Endothelial cell of umbilical vein (primary cell): Measurements from ENCODE around the gene ACAP2. TPM values are rescaled to one million over a fixed set of nuclear protein-coding genes. Genes with fewer than 3 reads are reported as not detected.

ENCODE experiments used
- BruUV-seq: library from RNA; stranded (reverse); fragments of 400-500 nt; replicated peaks from 2 replicates; lab custom pipeline; 2021; lab: Mats Ljungman, UMichigan
- CTCF ChIA-PET: fragments of 300-600, 350-600 bp; sonication (Branson Sonifier 250); formaldehyde crosslinking; loops from one replicate; lab custom pipeline; 2021; ENCODE audit warnings: antibody characterized with exemption, inconsistent platforms; lab: Charles Lee
- POLR2A ChIA-PET: fragments of 300-600, 350-600 bp; sonication (Branson Sonifier 250); formaldehyde crosslinking; loops from one replicate; lab custom pipeline; 2021; ENCODE audit warnings: antibody characterized with exemption, inconsistent platforms; lab: Charles Lee
- DNase-seq: peaks from one replicate; pipeline ENCODE4 v3.0.0-alpha.2; 2011; ENCODE audit warnings: low read depth, low spot score
- FAIRE-seq: peaks from 2 replicates; lab custom pipeline; 2011; peaks lifted over from hg19 to GRCh38; lab: Jason Lieb, UNC
- H2AFZ ChIP-seq: 2 replicates; pipeline ENCODE4 v1.6.0; 2012; ENCODE audit warnings: low read depth, low read length, control low read depth, inconsistent platforms
- H3K27ac ChIP-seq: 2 replicates; pipeline ENCODE4 v1.5.1; 2011; ENCODE audit warnings: low read depth, mild to moderate bottlenecking, control low read depth, low read length, moderate library complexity; ENCODE audit not compliant: insufficient read depth
- H3K27me3 ChIP-seq, 2 experiments: 2 replicates each; pipeline versions ENCODE4 v1.6.0 to v1.6.1; 2011; ENCODE audit warnings: low read length in 2 of 2, mixed read lengths in 1 of 2; ENCODE audit not compliant: control insufficient read depth in 2 of 2, insufficient read depth in 2 of 2
- H3K36me3 ChIP-seq, 2 experiments: 2 replicates in 1 of 2; 3 replicates in 1 of 2; pipeline ENCODE4 v1.5.1; 2011; ENCODE audit warnings: low read length in 2 of 2, mild to moderate bottlenecking in 1 of 2, moderate library complexity in 1 of 2; ENCODE audit not compliant: control insufficient read depth in 2 of 2, insufficient read depth in 2 of 2; ENCODE audit errors: extremely low read depth in 1 of 2
- H3K4me1 ChIP-seq: 3 replicates; pipeline ENCODE4 v1.5.1; 2011; ENCODE audit warnings: mild to moderate bottlenecking, low read length; ENCODE audit not compliant: control insufficient read depth, insufficient read depth; ENCODE audit errors: extremely low read depth
- H3K4me2 ChIP-seq: 2 replicates; pipeline ENCODE4 v1.6.1; 2011; ENCODE audit warnings: low read length, control low read depth, mixed read lengths; ENCODE audit not compliant: insufficient read depth
- H3K4me3 ChIP-seq, 3 experiments: fragments of 200-600 bp in 1 of 3; sonication (generic), shearing (Covaris generic) in 1 of 3; replicated peaks in 1 of 3; 2 replicates each; pipeline ENCODE4 v1.5.1; 2011 to 2016; ENCODE audit warnings: control low read depth in 3 of 3, low read length in 3 of 3, mild to moderate bottlenecking in 2 of 3, inconsistent platforms in 1 of 3, low read depth in 1 of 3, moderate library complexity in 1 of 3; ENCODE audit not compliant: insufficient read depth in 1 of 3
- H3K79me2 ChIP-seq: 2 replicates; pipeline ENCODE4 v1.6.0; 2012; ENCODE audit warnings: low read length, inconsistent platforms; ENCODE audit not compliant: control insufficient read depth, insufficient read depth
- H3K9ac ChIP-seq: replicated peaks from 2 replicates; pipeline ENCODE3; 2011; ENCODE audit warnings: low read length, control low read depth; ENCODE audit not compliant: insufficient read depth; ENCODE audit errors: extremely low read depth
- H3K9me1 ChIP-seq: replicated peaks from 3 replicates; pipeline ENCODE4 v1.6.0; 2011; ENCODE audit warnings: mild to moderate bottlenecking, low read length; ENCODE audit not compliant: control insufficient read depth, insufficient read depth; ENCODE audit errors: extremely low read depth
- H3K9me3 ChIP-seq: replicated peaks from 2 replicates; pipeline ENCODE4 v1.5.1; 2012; ENCODE audit warnings: low read length, inconsistent platforms; ENCODE audit not compliant: control insufficient read depth, insufficient read depth
- H4K20me1 ChIP-seq: replicated peaks from 2 replicates; pipeline ENCODE3; 2011; ENCODE audit warnings: mild to moderate bottlenecking, low read length; ENCODE audit not compliant: control insufficient read depth, insufficient read depth; ENCODE audit errors: extremely low read depth
- EZH2 ChIP-seq: IDR thresholded peaks from 2 replicates; pipeline ENCODE4 v1.6.1; 2012; ENCODE audit warnings: borderline replicate concordance, low read depth, mild to moderate bottlenecking, moderate library complexity, low read length, inconsistent platforms; ENCODE audit not compliant: severe bottlenecking
- FOS ChIP-seq: IDR thresholded peaks from 2 replicates; pipeline ENCODE4 v1.6.1; 2011; ENCODE audit warnings: mild to moderate bottlenecking, low read length, moderate library complexity, borderline replicate concordance; ENCODE audit not compliant: insufficient read depth
- GATA2 ChIP-seq: IDR thresholded peaks from 2 replicates; pipeline ENCODE4 v1.7.0; 2011; ENCODE audit warnings: low read depth, mild to moderate bottlenecking, moderate library complexity, mixed read lengths, low read length; ENCODE audit not compliant: insufficient read length, insufficient read depth
- POLR2AphosphoS5 ChIP-seq: IDR thresholded peaks from 2 replicates; pipeline ENCODE4 v1.6.1; 2012; ENCODE audit warnings: low read depth, mild to moderate bottlenecking, control low read depth, low read length, moderate library complexity; ENCODE audit not compliant: insufficient read depth
- dilution Hi-C: fragments of 300-500 bp; cut with MboI; formaldehyde crosslinking; loops from one replicate; pipeline ENCODE4 v1.15.0; 2019; ENCODE audit warnings: low sequenced_read_pairs; ENCODE audit not compliant: extremely low pct_ligation_motif_present
- intact Hi-C: fragments of 100-400 bp; cut with micrococcal nuclease; formaldehyde crosslinking; loops from one replicate; pipeline ENCODE4 v1.10.0; 2022
- polyA plus RNA-seq, 4 experiments: library from polyadenylated mRNA; depleted of rRNA in 3 of 4; stranded (reverse) in 3 of 4; unstranded in 1 of 4; fragments of >200 nt; gene quantifications; 2 replicates each; pipeline versions ENCODE4 v1.2.1 to v1.2.3, GENCODE V29; 2011 to 2012; ENCODE audit warnings: missing spikeins in 1 of 4
- total RNA-seq: library from RNA; stranded (reverse); gene quantifications from 2 replicates; pipeline ENCODE4 v1.2.3, GENCODE V29; 2021
- TF ChIP-seq, protein P1 (sequence below): IDR thresholded peaks from 2 replicates; pipeline ENCODE4 v1.6.1; 2011; ENCODE audit not compliant: insufficient read depth, insufficient read length

ACAP2 gene
- total and polyA plus RNA-seq, 2 donors (not counting 3 experiments of a cell fraction or from before 2014, with no cell fraction given) = 13.6 to 36.9 TPM

DNA sequence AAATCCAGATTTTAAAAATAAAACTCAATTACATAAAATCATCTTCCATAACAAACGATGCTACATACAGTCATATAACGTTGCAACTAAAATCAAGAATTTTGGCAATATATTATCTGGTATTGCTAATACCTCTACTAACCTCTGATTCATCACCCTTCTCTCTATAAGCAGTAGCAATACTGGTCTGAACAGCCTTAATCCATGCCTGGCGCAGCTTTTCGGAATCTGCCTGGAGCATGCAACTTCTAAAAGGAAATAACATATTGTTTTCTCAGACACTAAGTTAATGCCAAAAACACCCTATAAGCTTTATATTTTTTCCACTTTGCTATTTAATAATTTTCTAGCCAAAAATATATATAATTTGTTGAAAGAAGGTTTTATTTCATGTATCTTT is 136.5 kb downstream of the ACAP2 start:
- H2AFZ ChIP-seq = no peak overlapping the region
- no peaks in the 10 kb centered on the region for H3K79me2 ChIP-seq
- CTCF ChIA-PET = interaction anchor here (1.1 kb wide), 1 partner anchor 12 kb away, joined by 3 read pairs; no protein-coding TSS in a partner anchor
- no peaks in the 10 kb centered on the region for H3K27me3 ChIP-seq
- no peaks in the 10 kb centered on the region for H3K9me3 ChIP-seq
- no peak overlapping the region for H3K4me2 ChIP-seq
- H3K27ac ChIP-seq = no peak overlapping the region
- peaks cover 0 to 3% of the 10 kb centered on the region in 2 experiments for H3K36me3 ChIP-seq
- no peaks in the 10 kb centered on the region for H3K9me1 ChIP-seq
- H4K20me1 ChIP-seq = no peaks in the 10 kb centered on the region
- no peak for FAIRE-seq
- peaks cover 4% of the 10 kb centered on the region for H3K4me1 ChIP-seq
- H3K4me3 ChIP-seq = no peak overlapping the region
- intact Hi-C loops = no loop called here
- TF ChIP-seq GATA2 (no peak), EZH2 (no peak), POLR2AphosphoS5 (no peak)
- TF ChIP-seq, protein P1, sequence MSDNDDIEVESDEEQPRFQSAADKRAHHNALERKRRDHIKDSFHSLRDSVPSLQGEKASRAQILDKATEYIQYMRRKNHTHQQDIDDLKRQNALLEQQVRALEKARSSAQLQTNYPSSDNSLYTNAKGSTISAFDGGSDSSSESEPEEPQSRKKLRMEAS = no peak
- dilution Hi-C loops = no loop called here
- POLR2A ChIA-PET = no interaction called here
- no peak overlapping the region for H3K9ac ChIP-seq
- BruUV-seq = no TSS peak
- DNase-seq = no peak

DNA sequence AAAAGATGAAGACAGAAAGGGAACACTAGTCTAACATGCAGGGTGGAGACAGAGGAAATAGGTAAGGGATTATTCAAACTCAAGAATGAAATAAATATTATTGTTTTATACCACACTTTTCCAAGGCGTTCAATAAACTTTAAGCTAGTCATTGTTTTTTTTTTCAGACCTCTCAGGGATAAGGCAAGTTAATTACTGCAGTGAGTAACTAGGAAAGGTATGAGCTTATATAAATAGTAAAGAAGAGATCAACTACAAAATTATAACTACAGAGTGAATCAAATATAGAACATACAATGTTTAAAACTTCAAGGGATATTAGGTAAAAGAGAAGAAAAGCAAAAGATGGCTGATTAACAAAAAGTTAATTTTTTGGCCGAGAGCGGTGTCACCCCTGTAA is 140.4 kb downstream of the ACAP2 start:
- Histone ChIP-seq H2AFZ (no peak overlapping the region), H3K79me2 (no peaks in the 10 kb centered on the region), H3K36me3 (peaks cover 0 to 3% of the 10 kb centered on the region in 2 experiments), H3K4me2 (peak overlapping the region; percentile 28), H4K20me1 (no peaks in the 10 kb centered on the region), H3K27ac (no peak overlapping the region), H3K4me1 (peaks cover 4% of the 10 kb centered on the region), H3K9ac (no peak overlapping the region), H3K9me3 (no peaks in the 10 kb centered on the region), H3K9me1 (no peaks in the 10 kb centered on the region), H3K27me3 (no peaks in the 10 kb centered on the region), H3K4me3 (no peak overlapping the region)
- dilution Hi-C loops = no loop called here
- no peak for FAIRE-seq
- intact Hi-C loops = no loop called here
- no TSS peak for BruUV-seq
- TF ChIP-seq FOS = peak; percentile 8
- no peak for TF ChIP-seq POLR2AphosphoS5
- no peak for DNase-seq
- POLR2A ChIA-PET = interaction anchor here (0.7 kb wide), 1 partner anchor 10 kb away, joined by 3 read pairs; no protein-coding TSS in a partner anchor
- CTCF ChIA-PET = interaction anchor here (0.8 to 2.0 kb wide), 5 partner anchors 10 to 31 kb away, joined by 3 to 9 read pairs (median 3); partner anchors contain the start of gene XXYLT1
